Calu3 (cell line): ENCODE results near the gene ZC3HAV1. TPM values are rescaled to one million over a fixed set of nuclear protein-coding genes. Genes with fewer than 3 reads are reported as not detected.
A peak's percentile ranks its signal among the peaks of the same experiment; 100 is the strongest.

Experiments
- Bru-seq: library from RNA; stranded (reverse); fragments of 400-500 nt; gene quantifications from one replicate; lab custom pipeline; 2021; lab: Mats Ljungman, UMichigan
- BruChase-seq, 2 experiments: library from RNA; stranded (reverse); fragments of 400-500 nt; gene quantifications; one replicate each; lab custom pipeline; 2021; lab: Mats Ljungman, UMichigan
- BruUV-seq: library from RNA; stranded (reverse); fragments of 400-500 nt; replicated peaks from 2 replicates; lab custom pipeline; 2021; lab: Mats Ljungman, UMichigan
- CTCF ChIA-PET: fragments of 300-600 bp; sonication (Branson Sonifier 250); formaldehyde crosslinking; loops from one replicate; lab custom pipeline; 2022; ENCODE audit warnings: antibody characterized with exemption; lab: Charles Lee
- DNase-seq: peaks from one replicate; pipeline ENCODE4 v3.0.0; 2022
- H3K27ac Mint-ChIP-seq: one replicate; pipeline ENCODE4 v1.8.0; 2022; ENCODE audit warnings: mixed read lengths; ENCODE audit not compliant: unreplicated experiment
- H3K27me3 Mint-ChIP-seq: one replicate; pipeline ENCODE4 v1.8.0; 2022; ENCODE audit warnings: mixed read lengths; ENCODE audit not compliant: unreplicated experiment
- H3K36me3 Mint-ChIP-seq: one replicate; pipeline ENCODE4 v1.8.0; 2022; ENCODE audit warnings: mild to moderate bottlenecking, moderate library complexity, mixed read lengths; ENCODE audit not compliant: insufficient read depth, unreplicated experiment
- H3K4me1 Mint-ChIP-seq: one replicate; pipeline ENCODE4 v1.8.0; 2022; ENCODE audit warnings: mild to moderate bottlenecking, low read depth, mixed read lengths; ENCODE audit not compliant: unreplicated experiment
- H3K4me3 Mint-ChIP-seq: one replicate; pipeline ENCODE4 v1.8.0; 2022; ENCODE audit warnings: mild to moderate bottlenecking, low read depth, moderate library complexity, mixed read lengths; ENCODE audit not compliant: unreplicated experiment
- H3K9me3 Mint-ChIP-seq: one replicate; pipeline ENCODE4 v1.8.0; 2022; ENCODE audit warnings: low read depth, mixed read lengths; ENCODE audit not compliant: unreplicated experiment
- CTCF ChIP-seq: fragments of 200-600 bp; IDR thresholded peaks from one replicate; pipeline ENCODE4 v1.8.0; 2022; ENCODE audit warnings: antibody characterized with exemption; ENCODE audit not compliant: unreplicated experiment
- intact Hi-C: fragments of 100-400 bp; cut with micrococcal nuclease; formaldehyde crosslinking; loops from one replicate; pipeline ENCODE4 v1.10.0; 2022; ENCODE audit not compliant: unreplicated experiment
- long read RNA-seq: library from polyadenylated mRNA; stranded (forward); transcript quantifications from one replicate; pipeline ENCODE4 v2.0.0, GENCODE V29; 2022
- total RNA-seq: library from RNA; stranded (reverse); gene quantifications from 2 replicates; pipeline ENCODE4 v1.2.3, GENCODE V29; 2022

ZC3HAV1 gene
- total RNA-seq (63.4 and 101 TPM in 2 replicates), Bru-seq, nascent RNA (percentile 99 among the genes with signal in this experiment), BruChase-seq, experiment 1, labeled RNA remaining after a 6-hour chase (percentile 96 among the genes with signal in this experiment), BruChase-seq, experiment 2, labeled RNA remaining after a 2-hour chase (percentile 95 among the genes with signal in this experiment)
- long read RNA-seq, full-length matches to known transcripts, result 51 of 83 reads
- long read RNA-seq, partial matches to known transcripts, result 8 of 83 reads
- long read RNA-seq, other reads (novel, unspliced or antisense), result 24 of 83 reads

DNA sequence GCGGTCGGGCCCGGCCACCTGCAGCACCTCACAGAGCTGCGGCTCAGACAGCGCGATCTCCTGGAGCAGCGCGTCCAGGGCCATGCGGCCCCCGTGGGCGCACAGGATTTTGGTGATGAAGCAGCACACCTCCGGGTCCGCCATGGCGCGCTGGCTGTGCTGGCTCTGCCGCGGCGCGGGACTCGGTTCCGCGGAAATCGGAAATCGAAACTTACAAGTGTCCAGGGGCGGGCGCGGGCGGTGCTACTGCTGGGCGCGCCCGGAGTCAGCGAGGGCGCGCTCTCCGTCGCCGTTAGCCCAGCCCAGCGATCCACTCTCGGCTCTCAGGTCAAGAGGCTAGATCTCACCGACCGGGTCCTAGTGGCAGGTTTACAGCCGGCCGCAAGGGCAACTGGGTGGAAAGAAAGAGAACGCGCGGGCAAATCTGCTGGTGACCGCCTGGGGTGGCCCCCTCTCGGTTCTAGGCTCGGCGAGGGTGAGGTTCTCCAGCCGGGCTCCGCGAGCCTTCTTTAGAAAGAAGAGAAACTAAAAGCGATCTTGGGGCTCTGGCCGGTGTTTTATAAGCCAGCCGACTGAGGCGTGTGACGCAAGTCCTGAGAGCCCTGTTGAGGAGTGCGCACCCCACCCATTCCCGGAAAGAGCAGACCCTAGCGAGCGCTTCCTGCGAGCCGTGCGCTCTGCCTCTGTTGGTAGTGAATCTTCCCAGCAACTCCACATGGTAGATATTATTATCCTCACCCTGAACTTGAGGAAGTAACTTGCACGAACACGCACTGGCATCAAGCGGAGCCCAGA, at the start of gene ZC3HAV1:
TSS of gene ZC3HAV1 (minus strand) at position 533 of the 795 bp plus-strand sequence. CDS start at position 144, 389 bp downstream.
- intact Hi-C loops, result loop anchor here (10.0 kb wide), 1 partner anchor 125 kb away; the partner anchor contains the start of gene UBN2
- peak; percentile 82 for DNase-seq
- Mint-ChIP-seq H3K27me3 (no peaks in the 10 kb centered on the region), H3K27ac (peak within 1 kb of the TSS; percentile 61), H3K36me3 (peaks cover 34% of the 10 kb centered on the region), H3K9me3 (no peaks in the 10 kb centered on the region), H3K4me1 (peaks cover 19% of the 10 kb centered on the region), H3K4me3 (peak within 1 kb of the TSS; percentile 94)
- TF ChIP-seq CTCF, result no peak
- CTCF ChIA-PET, result no interaction called here
- TSS peak; percentile 87 for BruUV-seq

DNA sequence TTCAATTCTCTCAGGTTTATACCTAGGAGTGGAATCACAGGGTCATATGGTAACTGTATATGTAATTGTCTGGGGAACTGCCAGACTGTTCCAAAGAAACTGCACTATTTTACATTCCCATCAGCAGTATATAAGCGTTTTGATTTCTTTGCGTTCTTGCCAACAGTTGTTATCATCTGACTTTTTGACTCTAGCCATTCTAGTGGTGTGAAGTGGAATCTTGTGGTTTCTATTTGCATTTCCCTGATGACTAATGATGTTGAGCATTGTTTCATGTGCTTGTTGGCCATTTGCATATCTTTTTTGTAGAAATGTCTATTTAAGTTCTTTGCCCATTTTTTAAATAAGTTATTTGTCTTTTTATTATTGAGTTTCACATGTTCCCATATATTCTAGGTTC, 44.3 kb upstream of the ZC3HAV1 start:
- no peak overlapping the region for H3K4me3 Mint-ChIP-seq
- TF ChIP-seq CTCF, result no peak
- no peaks in the 10 kb centered on the region for H3K27me3 Mint-ChIP-seq
- no peaks in the 10 kb centered on the region for H3K4me1 Mint-ChIP-seq
- no peaks in the 10 kb centered on the region for H3K9me3 Mint-ChIP-seq
- intact Hi-C loops, result no loop called here
- CTCF ChIA-PET, result no interaction called here
- no TSS peak for BruUV-seq
- no peak for DNase-seq
- no peaks in the 10 kb centered on the region for H3K36me3 Mint-ChIP-seq
- H3K27ac Mint-ChIP-seq, result no peak overlapping the region

DNA sequence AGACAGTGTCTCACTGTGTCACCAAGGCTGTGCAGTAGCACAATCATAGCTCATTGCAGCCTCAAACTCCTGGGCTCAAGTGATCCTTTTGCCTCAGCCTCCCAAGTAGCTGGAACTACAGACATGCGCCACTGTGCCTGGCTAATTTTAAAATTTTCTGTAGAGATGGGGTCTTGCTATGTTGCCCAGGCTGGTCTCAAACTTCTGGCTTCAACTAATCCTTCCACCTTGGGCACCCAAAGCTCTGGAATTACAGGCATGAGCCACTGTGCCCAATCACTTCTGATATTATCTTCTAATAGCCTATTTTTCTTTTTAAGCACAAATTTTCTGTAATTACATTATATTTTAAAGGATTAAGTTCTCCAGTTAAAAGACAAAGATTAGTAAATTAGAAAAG, 42.6 kb upstream of the ZC3HAV1 start:
- no TSS peak for BruUV-seq
- no peak overlapping the region for H3K27ac Mint-ChIP-seq
- no peaks in the 10 kb centered on the region for H3K36me3 Mint-ChIP-seq
- H3K27me3 Mint-ChIP-seq, result no peaks in the 10 kb centered on the region
- DNase-seq, result no peak
- no peak overlapping the region for H3K4me3 Mint-ChIP-seq
- no peak for TF ChIP-seq CTCF
- CTCF ChIA-PET, result interaction anchor here (0.6 kb wide), 1 partner anchor 38 kb away, joined by 3 read pairs; no protein-coding TSS in a partner anchor
- intact Hi-C loops, result no loop called here
- H3K4me1 Mint-ChIP-seq, result no peaks in the 10 kb centered on the region
- no peaks in the 10 kb centered on the region for H3K9me3 Mint-ChIP-seq

DNA sequence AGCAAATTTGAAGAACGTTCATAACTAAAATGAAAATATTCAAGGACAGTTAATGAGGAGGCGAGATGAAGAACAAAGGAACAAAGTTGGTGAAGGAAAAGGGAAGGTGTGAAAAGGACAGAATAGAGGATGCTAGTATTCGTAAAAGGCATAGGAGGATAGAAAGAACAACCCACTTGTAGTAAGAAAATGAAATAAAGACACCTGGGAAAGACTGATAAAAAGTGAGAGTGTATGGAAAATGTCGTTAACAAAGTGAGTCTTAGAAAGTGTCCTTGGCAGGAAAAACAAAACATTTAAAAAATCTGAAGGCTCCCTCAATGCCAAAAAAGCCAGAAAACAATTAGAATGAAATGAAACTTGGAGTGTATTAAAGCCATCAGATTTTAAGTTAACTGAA, 29.6 kb upstream of the ZC3HAV1 start:
- CTCF ChIA-PET, result interaction anchor here (1.0 kb wide), 1 partner anchor 64 kb away, joined by 5 read pairs; no protein-coding TSS in a partner anchor
- Mint-ChIP-seq H3K27me3 (no peaks in the 10 kb centered on the region), H3K27ac (no peak overlapping the region), H3K36me3 (peaks cover 2% of the 10 kb centered on the region), H3K9me3 (no peaks in the 10 kb centered on the region), H3K4me1 (no peaks in the 10 kb centered on the region), H3K4me3 (no peak overlapping the region)
- BruUV-seq, result no TSS peak
- TF ChIP-seq CTCF, result no peak
- intact Hi-C loops, result no loop called here
- DNase-seq, result no peak
